ENCODE data around the gene FHL3. TPM values are rescaled to one million over a fixed set of nuclear protein-coding genes. Genes with fewer than 3 reads are reported as not detected.
"Not testable (repeated sequence)": the region's sequence is repeated elsewhere in the genome, so short reads cannot be mapped to it uniquely, and the experiment has no call there.

FHL3 gene
- total RNA-seq, 1 donor from 2014 or later = 14.2 TPM

GRCh38 chr1:37994886-37995566 is 10.3 kb downstream of the FHL3 start:
- no peak for TF ChIP-seq CTCF (conservative IDR thresholded peaks at IDR 0.05; ENCODE audit: low read depth, low read length)
- no peak for DNase-seq (ENCODE audit: low read depth)
- peak overlapping the region; percentile 59 for H3K4me3 ChIP-seq (ENCODE audit: low read depth, low read length)

GRCh38 chr1:37989361-37989930 is 15.9 kb downstream of the FHL3 start:
- H3K4me3 ChIP-seq (ENCODE audit: low read depth, low read length) = peak overlapping the region; percentile 100
- no peak for DNase-seq (ENCODE audit: low read depth)
- no peak for TF ChIP-seq CTCF (conservative IDR thresholded peaks at IDR 0.05; ENCODE audit: low read depth, low read length)

GRCh38 chr1:37987679-37988078 is 17.6 kb downstream of the FHL3 start:
- TF ChIP-seq CTCF (conservative IDR thresholded peaks at IDR 0.05; ENCODE audit: low read depth, low read length) = no peak
- DNase-seq (ENCODE audit: low read depth) = no peak
- H3K4me3 ChIP-seq (ENCODE audit: low read depth, low read length) = no peak overlapping the region

GRCh38 chr1:37983546-37983945 is 21.8 kb downstream of the FHL3 start:
- TF ChIP-seq CTCF (conservative IDR thresholded peaks at IDR 0.05; ENCODE audit: low read depth, low read length) = no peak
- no peak for DNase-seq (ENCODE audit: low read depth)
- H3K4me3 ChIP-seq (ENCODE audit: low read depth, low read length) = no peak overlapping the region

- H3K4me3 ChIP-seq (ENCODE audit: low read depth, low read length) = no peak overlapping the region
- no peak for DNase-seq (ENCODE audit: low read depth)
- no peak for TF ChIP-seq CTCF (conservative IDR thresholded peaks at IDR 0.05; ENCODE audit: low read depth, low read length)
These were observed 26.8 kb downstream of the FHL3 start for GRCh38 chr1:37978541-37978940.

GRCh38 chr1:37975083-37975482 is 30.2 kb downstream of the FHL3 start:
- not testable (repeated sequence) for DNase-seq (ENCODE audit: low read depth); H3K4me3 ChIP-seq (ENCODE audit: low read depth, low read length)
- TF ChIP-seq CTCF (conservative IDR thresholded peaks at IDR 0.05; ENCODE audit: low read depth, low read length) = peak; percentile 70

- H3K4me3 ChIP-seq (ENCODE audit: low read depth, low read length) = no peak overlapping the region
- DNase-seq (ENCODE audit: low read depth) = no peak
- TF ChIP-seq CTCF (conservative IDR thresholded peaks at IDR 0.05; ENCODE audit: low read depth, low read length) = no peak
These were observed 30.7 kb downstream of the FHL3 start for GRCh38 chr1:37974567-37974966.

GRCh38 chr1:37973684-37974083 is 31.6 kb downstream of the FHL3 start:
- DNase-seq (ENCODE audit: low read depth); H3K4me3 ChIP-seq (ENCODE audit: low read depth, low read length): not testable (repeated sequence)
